ENCODE measurements around the gene SLC25A14.

DNA sequence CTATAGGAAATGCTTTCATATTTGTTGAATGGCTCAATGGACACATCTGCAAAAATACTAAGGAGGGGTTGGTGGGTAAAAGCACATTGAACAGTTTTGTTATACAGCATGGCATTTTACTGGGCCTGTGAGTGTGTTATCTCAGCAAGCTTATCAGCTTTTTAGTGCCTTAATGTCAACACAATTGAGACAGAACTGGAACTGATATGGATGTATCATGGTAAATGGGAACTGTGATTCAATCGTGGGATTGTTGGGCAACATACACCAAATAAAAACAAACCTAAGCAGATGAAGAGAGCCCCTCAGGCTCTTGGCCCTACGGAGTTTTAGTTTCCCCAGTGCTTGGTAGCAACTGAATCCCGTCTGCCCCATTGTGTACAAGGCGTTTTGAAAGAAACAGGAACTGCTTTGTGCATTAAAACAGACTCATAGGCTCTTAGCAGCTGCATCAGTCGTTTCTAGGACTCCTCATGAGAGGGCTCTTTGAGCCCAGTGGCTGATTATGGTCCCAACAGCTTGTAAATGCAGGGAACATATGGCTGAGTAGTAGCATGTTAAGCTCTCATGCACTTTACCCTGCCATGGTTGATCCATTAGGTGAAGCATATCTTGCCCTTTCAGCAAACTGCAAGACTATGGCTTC, 38.4 kb downstream of the SLC25A14 start:
- TF ChIP-seq CTCF (IDR thresholded peaks at IDR 0.05 in 2 of 3, conservative IDR thresholded peaks at IDR 0.05 in 1 of 3; ENCODE audit: borderline replicate concordance in 1 of 3, insufficient read depth in 1 of 3, low read depth in 2 of 3, low read length in 2 of 3) = no peak
- TF ChIP-seq ZBTB33 (IDR thresholded peaks at IDR 0.05; ENCODE audit: extremely low read depth, insufficient replicate concordance, low read length) = no peak
- TF ChIP-seq ZNF274 (IDR thresholded peaks at IDR 0.05; ENCODE audit: low read depth, low read length) = no peak
- no peak for TF ChIP-seq ELF1 (IDR thresholded peaks at IDR 0.05; ENCODE audit: borderline replicate concordance, low read depth)
- no peak for TF ChIP-seq REST (IDR thresholded peaks at IDR 0.05; ENCODE audit: low read depth)
- TF ChIP-seq JUND (IDR thresholded peaks at IDR 0.05) = no peak
- TF ChIP-seq POLR2A (IDR thresholded peaks at IDR 0.05; ENCODE audit: borderline replicate concordance, extremely low read depth, insufficient read depth, insufficient read length) = no peak
- TF ChIP-seq EZH2phosphoT487 (IDR thresholded peaks at IDR 0.05; ENCODE audit: borderline replicate concordance) = no peak
- no peak for TF ChIP-seq EZH2 (IDR thresholded peaks at IDR 0.05)
